ENCODE measurements around the gene BTRC. TPM values are rescaled to one million over a fixed set of nuclear protein-coding genes. Genes with fewer than 3 reads are reported as not detected.
"Not testable (repeated sequence)": the region's sequence is repeated elsewhere in the genome, so short reads cannot be mapped to it uniquely, and the experiment has no call there.

Gene BTRC
- total and polyA plus RNA-seq, 7 donors, result 2.4 to 32.6 (median 9.4) TPM

DNA sequence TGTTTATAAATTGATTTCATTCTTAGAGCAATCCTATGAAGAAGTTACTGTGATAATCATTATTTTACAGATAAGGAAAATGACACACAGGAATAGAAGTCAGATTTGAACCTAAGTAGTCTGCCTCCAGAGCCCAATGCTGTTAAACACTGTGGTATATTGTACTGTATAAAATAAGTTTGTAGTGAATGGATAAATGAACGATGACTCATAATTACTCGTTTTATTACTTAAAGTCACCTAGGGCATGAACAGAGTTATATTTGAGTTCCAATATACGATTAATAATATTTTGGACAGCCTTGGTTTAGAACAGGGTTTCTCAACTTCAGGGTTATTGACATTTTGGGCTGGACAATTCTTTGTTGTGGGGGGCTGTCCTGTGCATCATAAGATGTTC is 7.8 kb upstream of the BTRC start:
- H3K36me3 ChIP-seq, result no peaks in the 10 kb centered on the region
- WGBS, 2 donors, result 25 to 82% methylated on average over 3 of the region's 3 CpGs
- H3K27ac ChIP-seq, result no peak overlapping the region
- H3K9me3 ChIP-seq, result no peaks in the 10 kb centered on the region
- no peak overlapping the region for H3K4me3 ChIP-seq
- TF ChIP-seq EP300 (IDR thresholded peaks at IDR 0.05) (no peak), POLR2AphosphoS5 (IDR thresholded peaks at IDR 0.05) (no peak)
- H3K4me1 ChIP-seq, result no peaks in the 10 kb centered on the region
- H3K27me3 ChIP-seq, result no peaks in the 10 kb centered on the region
- no peak for DNase-seq
- intact Hi-C loops (cut with DNase I), result no loop called here

DNA sequence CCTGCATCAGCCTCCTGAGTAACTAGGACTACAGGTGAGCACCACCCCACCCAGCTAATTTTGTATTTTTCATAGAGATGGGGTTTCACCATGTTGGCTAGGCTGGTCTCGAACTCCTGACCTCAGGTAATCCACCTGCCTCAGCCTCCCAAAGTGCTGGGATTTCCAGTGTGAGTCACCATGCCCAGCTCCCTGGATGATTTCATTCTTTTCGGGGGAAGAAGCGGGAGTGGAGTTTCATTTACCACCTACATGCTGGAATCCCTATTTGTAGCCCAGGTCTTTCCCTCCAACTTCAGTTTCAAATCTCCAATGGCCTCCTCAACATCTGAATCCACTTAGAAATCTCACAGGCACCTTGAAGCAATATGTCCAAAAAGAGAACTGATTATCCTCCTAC is 2.9 kb upstream of the BTRC start:
- H3K27me3 ChIP-seq, result no peaks in the 10 kb centered on the region
- WGBS, 2 donors, result 86 to 90% methylated on average over 3 of the region's 3 CpGs
- DNase-seq, result no peak
- intact Hi-C loops (cut with DNase I), result loop anchor here (5.0 to 10.0 kb wide), 3 partner anchors 119 to 316 kb away; partner anchors contain the start of genes DPCD, PDZD7, POLL and SFXN3
- no peak overlapping the region for H3K27ac ChIP-seq
- H3K4me1 ChIP-seq, result peaks cover 0 to 17% (median 13%) of the 10 kb centered on the region in 4 donors
- no peak overlapping the region for H3K4me3 ChIP-seq
- TF ChIP-seq POLR2AphosphoS5 (IDR thresholded peaks at IDR 0.05) (no peak), POLR2A (IDR thresholded peaks at IDR 0.05) (no peak), EP300 (IDR thresholded peaks at IDR 0.05) (no peak)
- TF ChIP-seq, protein P1, sequence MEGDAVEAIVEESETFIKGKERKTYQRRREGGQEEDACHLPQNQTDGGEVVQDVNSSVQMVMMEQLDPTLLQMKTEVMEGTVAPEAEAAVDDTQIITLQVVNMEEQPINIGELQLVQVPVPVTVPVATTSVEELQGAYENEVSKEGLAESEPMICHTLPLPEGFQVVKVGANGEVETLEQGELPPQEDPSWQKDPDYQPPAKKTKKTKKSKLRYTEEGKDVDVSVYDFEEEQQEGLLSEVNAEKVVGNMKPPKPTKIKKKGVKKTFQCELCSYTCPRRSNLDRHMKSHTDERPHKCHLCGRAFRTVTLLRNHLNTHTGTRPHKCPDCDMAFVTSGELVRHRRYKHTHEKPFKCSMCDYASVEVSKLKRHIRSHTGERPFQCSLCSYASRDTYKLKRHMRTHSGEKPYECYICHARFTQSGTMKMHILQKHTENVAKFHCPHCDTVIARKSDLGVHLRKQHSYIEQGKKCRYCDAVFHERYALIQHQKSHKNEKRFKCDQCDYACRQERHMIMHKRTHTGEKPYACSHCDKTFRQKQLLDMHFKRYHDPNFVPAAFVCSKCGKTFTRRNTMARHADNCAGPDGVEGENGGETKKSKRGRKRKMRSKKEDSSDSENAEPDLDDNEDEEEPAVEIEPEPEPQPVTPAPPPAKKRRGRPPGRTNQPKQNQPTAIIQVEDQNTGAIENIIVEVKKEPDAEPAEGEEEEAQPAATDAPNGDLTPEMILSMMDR (IDR thresholded peaks at IDR 0.05), result no peak
- no peaks in the 10 kb centered on the region for H3K9me3 ChIP-seq
- H3K36me3 ChIP-seq, result no peaks in the 10 kb centered on the region

DNA sequence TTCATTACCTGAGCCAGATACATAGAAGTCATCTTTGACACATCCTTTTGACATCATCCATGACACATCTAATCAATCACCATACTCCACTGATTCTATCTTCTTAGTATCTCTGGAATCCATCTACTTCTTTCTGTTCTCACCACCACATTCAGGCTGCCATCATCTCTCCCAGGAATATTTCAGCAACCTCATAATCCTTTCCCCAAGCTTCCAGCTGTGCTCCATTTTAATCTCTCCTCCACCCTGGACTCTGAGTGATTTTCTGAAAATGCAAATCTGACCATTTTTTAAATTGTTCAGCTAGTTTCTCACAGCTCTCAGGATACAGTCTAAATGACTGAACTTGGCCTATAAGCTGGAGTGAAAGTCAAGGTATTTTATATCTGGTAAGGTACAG is 2.5 kb upstream of the BTRC start:
- intact Hi-C loops (cut with DNase I), result loop anchor here (5.0 to 10.0 kb wide), 3 partner anchors 119 to 317 kb away; partner anchors contain the start of genes DPCD, PDZD7, POLL and SFXN3
- Histone ChIP-seq H3K27ac (no peak overlapping the region), H3K36me3 (no peaks in the 10 kb centered on the region), H3K4me1 (peaks cover 0 to 19% (median 14%) of the 10 kb centered on the region in 4 donors), H3K4me3 (no peak overlapping the region), H3K27me3 (no peaks in the 10 kb centered on the region), H3K9me3 (no peaks in the 10 kb centered on the region)
- no peak for DNase-seq
- TF ChIP-seq EP300 (IDR thresholded peaks at IDR 0.05) (no peak), POLR2AphosphoS5 (IDR thresholded peaks at IDR 0.05) (no peak), POLR2A (IDR thresholded peaks at IDR 0.05) (no peak)
- TF ChIP-seq, protein P1 (IDR thresholded peaks at IDR 0.05), result no peak

DNA sequence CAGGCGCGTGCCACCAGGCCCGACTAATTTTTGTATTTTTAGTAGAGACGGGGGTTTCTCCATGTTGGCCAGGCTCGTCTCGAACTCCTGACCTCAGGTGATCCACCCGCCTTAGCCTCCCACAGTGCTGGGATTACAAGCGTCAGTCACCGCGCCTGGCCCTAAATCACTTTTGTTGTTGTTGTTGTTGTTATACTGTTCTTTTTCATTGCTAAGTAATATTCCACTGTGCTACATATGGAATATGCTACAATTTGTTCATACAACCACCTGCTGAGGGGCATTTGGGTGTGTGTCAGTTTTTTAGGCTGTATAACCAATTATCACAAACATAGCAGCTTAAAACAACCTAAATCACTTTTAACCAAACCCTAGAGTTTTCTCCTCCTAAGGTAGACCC is 1.1 kb upstream of the BTRC start:
- H3K4me1 ChIP-seq, result peaks cover 0 to 19% (median 14%) of the 10 kb centered on the region in 4 donors
- DNase-seq, H3K9me3 ChIP-seq, H3K27ac ChIP-seq, H3K27me3 ChIP-seq, H3K36me3 ChIP-seq, H3K4me3 ChIP-seq: not testable (repeated sequence)
- intact Hi-C loops (cut with DNase I), result loop anchor here (5.0 to 10.0 kb wide), 3 partner anchors 121 to 318 kb away; partner anchors contain the start of genes DPCD, PDZD7, POLL and SFXN3
- 97 to 98% methylated on average over 10 of the region's 10 CpGs for WGBS, 2 donors

DNA sequence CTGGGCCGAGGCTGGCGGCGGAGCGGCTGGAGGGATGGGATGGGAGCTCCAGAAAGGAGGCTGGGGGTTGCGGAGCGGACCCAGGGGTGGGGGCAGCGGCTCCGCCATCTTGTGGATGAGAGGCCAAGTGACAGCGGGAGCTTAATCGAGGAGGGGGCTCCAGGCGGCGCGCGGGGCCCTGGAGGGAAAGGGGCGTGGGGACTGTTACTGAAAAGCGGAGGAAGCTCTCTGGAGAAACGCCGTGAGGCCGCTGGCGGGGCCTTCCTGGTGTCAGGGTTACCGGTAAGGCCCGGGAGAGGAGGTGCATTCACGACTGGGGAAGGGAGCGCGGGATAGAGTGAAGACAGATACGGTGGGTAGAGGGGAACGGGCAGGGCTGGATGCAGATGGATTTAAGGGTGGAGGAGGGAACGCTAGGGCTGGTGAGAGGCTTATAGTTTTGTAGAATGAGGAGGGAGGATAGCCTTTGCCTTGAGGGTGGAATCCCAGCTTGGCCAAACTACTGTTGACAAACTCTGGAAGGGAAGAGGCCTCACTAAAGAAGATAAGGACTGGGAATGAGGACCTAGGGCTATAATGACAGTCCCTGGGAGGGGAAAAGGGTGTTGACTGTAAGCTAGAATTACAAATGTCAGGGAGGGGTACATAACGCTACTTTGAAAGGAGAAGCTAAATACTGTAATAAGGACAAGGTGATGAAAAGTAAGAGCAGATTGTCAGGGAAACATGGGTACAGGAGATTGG is 535 bp downstream of the BTRC start:
- 0 to 2% methylated on average over 29 of the region's 29 CpGs for WGBS, 2 donors
- Histone ChIP-seq H3K36me3 (no peaks in the 10 kb centered on the region), H3K4me1 (peaks cover 0 to 23% (median 19%) of the 10 kb centered on the region in 4 donors), H3K4me3 (peak overlapping the region; percentile 65 to 88 (median 76)), H3K9me3 (no peaks in the 10 kb centered on the region), H3K27ac (peak overlapping the region; percentile 86 to 91 (median 88)), H3K27me3 (no peaks in the 10 kb centered on the region)
- intact Hi-C loops (cut with DNase I), result loop anchor here (5.0 to 10.0 kb wide), 3 partner anchors 122 to 320 kb away; partner anchors contain the start of genes DPCD, PDZD7, POLL and SFXN3
- DNase-seq, result peak; percentile 76
- TF ChIP-seq POLR2A (IDR thresholded peaks at IDR 0.05) (no peak), POLR2AphosphoS5 (IDR thresholded peaks at IDR 0.05) (no peak)
- TF ChIP-seq, protein P1 (IDR thresholded peaks at IDR 0.05), result no peak

All from sigmoid colon (tissue), 7 donors.